ENCODE measurements around the gene MYL2.

The MYL2 gene

GRCh38 chr12:110888256-110888991 is 32.0 kb downstream of the MYL2 start:
- DNase-seq: no peak

DNA sequence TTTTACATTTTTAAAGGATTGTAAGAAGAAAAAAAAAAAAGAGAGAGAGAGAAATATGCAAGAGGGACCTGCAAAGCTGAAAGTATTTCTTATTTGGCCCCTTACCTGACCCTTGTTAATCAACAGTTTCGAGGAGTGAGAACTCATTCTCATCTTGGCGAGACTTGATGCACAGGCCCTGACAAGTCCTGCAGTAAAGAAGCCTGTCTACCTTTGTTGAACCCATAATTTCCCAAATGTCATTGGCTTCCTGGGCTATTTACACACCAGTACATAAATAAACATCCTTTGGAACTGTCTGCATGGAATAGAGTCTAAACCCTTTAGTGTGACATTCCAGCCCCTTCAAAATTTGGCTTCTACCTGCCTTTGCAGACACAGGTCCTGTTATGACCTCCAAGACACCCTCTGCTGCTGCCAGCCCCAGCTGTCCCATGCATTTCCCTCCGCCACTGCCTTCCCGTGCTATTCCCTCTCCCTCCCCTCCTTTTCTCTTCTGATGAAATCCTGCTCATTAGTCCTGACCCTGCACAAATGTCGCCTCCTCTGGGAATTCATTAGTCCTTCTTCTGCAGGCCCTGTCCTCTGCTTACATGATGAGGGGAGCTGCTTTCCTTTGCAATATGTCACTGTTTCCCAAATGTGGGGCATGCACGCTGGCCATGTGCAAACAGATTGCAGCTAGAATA is 35.1 kb downstream of the MYL2 start:
- DNase-seq: no peak

- no peak for DNase-seq
Observed at GRCh38 chr12:110883251-110883650, 37.1 kb downstream of the MYL2 start.

- no peak for DNase-seq
Observed at GRCh38 chr12:110880651-110881050, 39.7 kb downstream of the MYL2 start.

DNA sequence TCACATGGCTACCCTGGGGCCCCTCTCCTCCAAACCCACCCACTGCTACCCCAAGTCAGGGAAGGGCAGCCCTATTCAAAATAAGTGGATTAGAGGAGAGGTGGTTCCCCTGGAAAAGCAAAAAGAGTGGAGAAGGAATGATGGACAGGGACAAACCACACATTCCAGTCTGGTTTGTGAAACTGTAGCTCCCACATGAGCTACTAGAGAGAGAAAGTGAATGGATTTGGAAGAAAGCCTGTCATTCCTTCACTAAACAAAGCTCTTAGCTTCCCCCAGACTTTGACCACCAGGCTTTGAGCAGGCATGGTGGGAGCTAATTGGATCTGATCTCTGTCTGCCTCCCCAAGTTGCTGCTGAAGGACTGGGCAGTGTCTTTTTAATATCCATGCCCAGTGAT is 45.6 kb downstream of the MYL2 start:
- DNase-seq: no peak

DNA sequence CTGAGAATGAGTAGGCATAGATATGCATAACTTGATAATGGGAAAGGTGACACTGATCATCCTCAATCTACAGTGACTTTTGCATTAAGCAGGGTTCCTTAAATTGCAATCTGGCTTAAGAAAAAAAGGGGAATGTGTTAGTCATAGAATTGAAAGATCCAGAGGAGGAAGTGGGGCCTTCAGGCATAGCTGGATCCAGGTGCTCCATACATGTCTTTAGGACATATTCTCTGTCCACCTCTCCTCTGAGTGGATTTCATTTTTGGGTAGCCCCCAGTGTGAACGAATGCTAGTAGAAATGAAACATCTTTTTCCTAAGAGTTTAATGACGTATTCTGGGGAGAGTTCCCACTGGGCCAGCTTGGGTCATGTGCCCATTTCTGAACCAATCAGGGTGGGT is 46.0 kb downstream of the MYL2 start:
- DNase-seq: no peak

- DNase-seq: no peak
Observed at GRCh38 chr12:110872100-110872499, 48.3 kb downstream of the MYL2 start.

GRCh38 chr12:110869803-110870202 is 50.6 kb downstream of the MYL2 start:
- no peak for DNase-seq

GRCh38 chr12:110869026-110869425 is 51.4 kb downstream of the MYL2 start:
- DNase-seq: no peak

GRCh38 chr12:110865521-110865920 is 54.9 kb downstream of the MYL2 start:
- no peak for DNase-seq

GRCh38 chr12:110863161-110863560 is 57.2 kb downstream of the MYL2 start:
- no peak for DNase-seq

- no peak for DNase-seq
Observed at GRCh38 chr12:110862329-110862728, 58.0 kb downstream of the MYL2 start.

- DNase-seq: no peak
Observed at GRCh38 chr12:110861729-110862128, 58.6 kb downstream of the MYL2 start.

Measured in activated T-cell treated with anti-CD3 and anti-CD28 coated beads, Interleukin-2, amount 50 U/mL, for 48 hours (primary cell).